Activated CD8-positive, alpha-beta memory T cell treated with anti-CD3 and anti-CD28 coated beads, Interleukin-2, amount 50 U/mL, for 4 hours (primary cell): ENCODE data around the gene RAET1G.
A peak's percentile ranks its signal among the peaks of the same experiment; 100 is the strongest.
"Not testable (repeated sequence)": the region's sequence is repeated elsewhere in the genome, so short reads cannot be mapped to it uniquely, and the experiment has no call there.

ENCODE experiments used
- DNase-seq: peaks from one replicate; pipeline ENCODE4 v3.0.0-alpha.2; 2020

Gene RAET1G

DNA sequence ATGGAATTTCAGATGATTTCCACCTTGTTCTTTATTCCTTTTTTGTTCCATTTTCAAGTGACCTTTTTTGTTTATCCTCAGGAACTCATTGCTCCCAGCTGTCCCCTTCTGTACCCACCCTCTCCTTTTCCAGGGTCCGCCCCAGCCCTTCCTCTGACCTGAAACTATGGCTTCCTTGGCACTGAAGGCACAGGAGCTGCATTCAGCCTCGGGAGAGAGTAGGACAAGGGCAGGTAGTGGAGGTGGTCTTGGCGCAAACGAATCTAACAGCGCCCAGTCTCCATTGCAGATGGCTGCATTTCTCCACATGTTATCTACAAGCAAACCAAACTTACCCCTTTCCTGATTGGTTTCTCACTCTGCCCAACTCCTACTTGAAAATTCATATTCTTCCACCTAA, 10.1 kb upstream of the RAET1G start:
- no peak for DNase-seq

DNA sequence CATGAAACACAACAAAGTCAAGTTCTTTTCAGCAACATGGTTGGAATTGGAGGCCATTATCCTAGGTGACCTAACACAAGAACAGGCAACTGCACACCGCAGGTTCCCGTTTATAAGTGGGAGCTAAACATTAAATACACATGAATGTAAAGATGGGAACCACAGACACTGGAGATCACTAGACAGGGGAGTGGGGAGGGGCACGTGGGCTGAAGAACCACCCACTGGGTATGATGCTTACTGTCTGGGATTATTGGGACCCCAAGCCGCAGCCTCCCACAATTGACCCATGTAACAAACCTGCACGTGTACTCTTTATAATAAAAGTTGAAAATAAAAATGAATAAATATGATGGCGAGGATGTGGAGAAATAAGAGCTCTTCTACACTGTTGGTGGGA, 8.6 kb upstream of the RAET1G start:
- DNase-seq = no peak

DNA sequence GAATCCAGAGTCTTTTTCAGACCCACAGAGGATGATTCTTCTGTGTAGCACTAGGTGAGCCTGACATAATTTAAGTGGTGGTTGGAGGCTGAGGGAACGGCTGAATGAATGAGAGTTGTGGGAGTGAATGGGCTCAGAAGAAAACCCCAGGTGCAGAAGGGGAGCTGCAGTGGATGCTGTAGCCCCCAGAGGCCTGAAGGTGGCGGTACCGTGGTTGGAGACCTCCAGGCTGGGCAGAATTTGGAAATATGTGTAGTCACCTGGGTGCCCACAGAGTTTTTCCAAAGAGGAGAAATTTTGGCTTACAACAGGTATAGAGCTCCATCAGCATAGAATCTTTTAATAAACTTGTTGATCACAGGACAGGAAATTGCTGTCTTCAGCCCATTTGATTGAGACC, 6.5 kb upstream of the RAET1G start:
- no peak for DNase-seq

DNA sequence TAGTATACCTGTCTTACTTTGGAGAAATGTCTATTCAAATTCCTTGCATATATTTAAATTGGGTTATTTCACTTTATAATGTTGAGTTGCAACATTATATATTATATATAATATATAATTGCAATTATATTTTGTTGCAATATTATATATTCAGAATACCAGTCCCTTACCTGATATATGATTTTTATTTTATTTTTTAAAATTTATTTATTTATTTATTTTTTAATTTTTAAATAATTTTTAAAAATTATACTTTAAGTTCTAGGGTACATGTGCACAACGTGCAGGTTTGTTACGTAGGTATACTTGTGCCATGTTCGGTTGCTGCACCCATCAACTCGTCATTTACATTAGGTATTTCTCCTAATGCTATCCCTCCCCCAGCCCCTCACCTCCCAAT, 4.1 kb upstream of the RAET1G start:
- not testable (repeated sequence) for DNase-seq

DNA sequence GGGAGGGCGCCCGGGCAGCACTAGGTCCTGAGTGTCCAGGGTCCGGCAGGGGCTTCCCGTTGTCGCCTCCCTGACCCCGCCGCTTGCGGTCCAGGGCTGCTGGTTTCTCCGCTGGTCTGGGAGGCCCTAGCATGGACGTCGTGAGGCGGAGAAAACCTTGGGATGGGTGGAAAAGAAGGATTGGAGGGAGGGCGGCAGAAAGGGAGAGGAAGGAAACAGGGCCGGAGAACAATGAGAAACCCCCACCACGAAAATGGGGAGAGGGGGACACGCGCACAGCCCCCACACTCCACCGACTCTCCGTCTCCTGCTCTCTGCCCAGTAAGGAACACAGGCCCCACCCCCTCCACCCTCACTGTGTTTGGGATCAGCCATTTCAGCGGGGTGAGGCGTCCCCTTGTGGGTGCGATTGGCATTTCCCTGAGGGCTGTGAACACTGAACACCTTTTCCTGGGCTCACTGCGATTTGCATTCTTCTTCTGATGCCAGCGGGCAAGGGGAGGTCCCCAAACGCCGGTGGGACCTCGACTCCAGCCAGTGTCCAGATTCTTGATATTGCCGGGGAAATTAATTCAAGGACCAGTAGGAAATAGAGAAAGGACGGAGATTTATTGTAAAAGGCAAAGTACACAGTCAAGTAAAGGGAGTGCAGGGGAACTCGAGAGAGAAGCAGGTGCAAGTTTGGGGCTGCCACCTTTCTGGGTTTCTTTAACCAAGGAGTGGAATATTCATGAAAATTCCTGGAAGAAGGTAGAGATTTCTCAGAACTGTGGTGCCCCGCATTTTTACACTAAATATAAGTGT, 3.3 kb upstream of the RAET1G start:
- peak; percentile 70 for DNase-seq

DNA sequence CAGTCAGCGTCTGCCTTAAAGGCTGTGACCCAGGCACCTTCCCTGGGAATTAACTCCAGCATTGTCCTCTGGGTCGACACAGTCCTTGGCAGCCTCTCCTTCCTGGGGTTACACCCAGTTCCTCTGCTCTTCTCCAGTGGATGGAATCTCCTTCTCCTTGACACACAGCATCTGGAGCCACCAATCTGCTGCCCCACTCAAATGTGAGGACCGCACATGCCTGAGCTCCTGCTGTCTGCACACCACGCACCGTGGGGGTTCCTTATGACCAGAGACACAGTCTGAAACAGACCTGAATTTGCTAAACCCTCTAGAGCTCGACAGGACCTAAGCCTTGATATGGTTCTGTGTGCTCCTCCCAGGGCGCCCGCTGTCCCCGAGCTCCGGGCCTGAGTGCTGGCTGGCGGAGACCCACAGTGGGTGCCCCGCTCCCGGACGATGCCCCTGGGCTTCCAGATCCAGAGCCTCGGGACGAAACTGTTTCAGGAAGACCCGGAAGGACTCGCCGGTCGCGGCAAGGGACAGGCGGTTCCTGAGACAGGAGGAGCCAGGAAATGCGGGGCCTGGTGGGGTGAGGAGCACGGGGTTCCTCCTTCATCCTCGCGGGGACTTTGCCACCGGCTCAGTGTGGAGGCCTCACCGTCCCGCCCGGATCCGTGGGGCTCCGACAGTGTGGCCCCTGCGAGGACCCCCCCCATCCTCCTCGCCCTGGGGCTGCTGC, 2.5 kb upstream of the RAET1G start:
- no peak for DNase-seq

DNA sequence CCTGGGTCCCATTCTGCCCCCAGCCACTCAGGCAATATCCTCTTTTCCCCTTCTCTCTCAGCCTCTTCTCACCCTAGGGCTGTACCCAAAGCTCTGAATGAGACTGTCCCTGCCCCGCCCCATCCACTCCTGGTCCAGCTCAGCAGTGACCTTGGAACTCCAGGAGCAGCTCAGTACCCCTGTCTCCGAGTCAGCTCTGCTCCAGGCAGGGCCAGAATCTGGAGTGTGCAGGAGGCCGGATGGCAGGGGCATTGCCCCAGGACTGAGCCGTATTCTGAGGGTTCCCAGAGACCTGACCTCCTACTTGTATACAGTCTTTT, 2.0 kb upstream of the RAET1G start:
- no peak for DNase-seq

DNA sequence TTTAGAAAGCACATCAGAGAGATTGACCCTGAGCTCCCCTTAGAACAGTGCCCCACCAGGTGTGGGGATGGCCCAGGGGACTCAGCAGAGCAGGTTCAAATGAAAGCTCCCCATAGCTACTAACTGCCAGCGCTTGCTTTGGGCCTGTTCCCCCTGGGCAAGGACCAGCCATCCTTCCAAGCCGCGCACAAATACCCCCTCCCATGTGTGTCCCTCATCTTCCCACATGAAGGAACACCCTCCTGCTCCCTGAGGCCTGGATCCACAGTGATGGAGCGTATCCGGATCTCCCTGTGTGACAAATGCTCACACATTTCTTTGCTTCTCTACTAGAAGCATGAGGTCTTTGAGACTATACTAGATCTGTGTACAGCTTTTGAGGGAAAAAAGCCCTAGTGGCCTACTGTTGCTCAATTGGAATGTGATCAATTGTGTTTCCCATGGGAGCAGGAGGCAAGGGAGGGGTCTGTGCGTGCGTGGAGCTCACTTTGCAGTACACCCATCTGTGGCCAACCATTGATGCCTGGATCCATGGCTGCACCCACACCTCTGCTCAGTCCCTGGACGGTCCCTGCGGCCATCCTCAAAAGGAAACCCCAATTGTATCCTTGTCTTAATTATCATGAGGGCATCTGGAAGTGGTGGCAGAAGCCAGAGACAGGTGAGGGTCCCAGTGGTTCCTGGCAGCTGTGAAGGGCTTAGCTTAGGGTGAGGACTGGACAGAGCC, 1.4 kb upstream of the RAET1G start:
- DNase-seq = no peak

DNA sequence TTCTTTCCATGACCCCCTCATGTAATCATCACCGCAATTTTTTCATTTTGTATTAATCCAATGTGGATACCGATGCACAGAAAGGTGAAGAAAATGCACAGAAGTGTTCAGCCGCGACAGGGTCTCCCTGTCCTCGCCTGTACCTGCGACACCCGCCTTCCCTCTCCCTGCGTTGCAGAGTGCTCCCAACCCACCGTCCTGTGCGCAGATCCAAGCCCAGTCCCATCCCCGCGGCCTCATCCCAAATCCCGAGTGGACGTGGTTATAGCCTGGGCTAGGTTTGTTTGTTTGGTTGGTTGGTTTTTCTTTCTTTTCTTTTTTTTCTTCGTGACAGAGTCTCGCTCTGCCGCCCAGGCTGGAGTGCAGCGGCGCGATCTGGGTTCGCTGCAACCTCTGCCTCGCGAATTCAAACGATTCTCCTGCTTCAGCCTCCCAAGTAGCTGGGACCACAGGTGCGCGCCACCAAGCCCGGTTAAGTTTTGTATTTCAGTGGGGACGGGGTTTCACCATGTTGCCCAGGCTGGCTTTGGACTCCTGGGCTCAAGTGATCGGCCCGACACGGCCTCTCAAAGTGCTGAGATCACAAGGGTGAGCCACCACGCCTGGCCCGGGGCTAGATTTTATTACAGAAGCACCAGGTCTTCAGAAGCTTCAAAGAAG, 536 bp upstream of the RAET1G start:
- no peak for DNase-seq

DNA sequence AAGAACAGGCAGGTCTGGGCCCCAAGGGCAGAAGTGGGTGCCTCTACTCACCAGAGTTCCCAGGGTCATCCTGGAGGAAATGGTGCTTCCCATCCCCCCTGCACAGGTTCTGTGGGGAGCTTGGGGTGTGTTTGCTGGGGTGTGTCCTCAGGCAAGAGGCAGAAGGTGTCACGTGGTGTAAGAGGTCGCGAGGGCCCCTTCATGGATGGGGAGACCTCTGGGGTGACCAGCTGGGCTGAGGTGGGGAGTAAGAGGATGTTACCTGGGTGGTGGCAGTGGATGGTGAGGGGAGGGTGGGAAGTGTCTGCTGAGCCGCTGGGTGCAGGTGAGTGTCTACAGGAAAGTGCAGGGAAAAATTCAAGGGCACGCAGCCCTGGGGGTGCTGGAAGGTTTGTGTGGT, 830 bp downstream of the RAET1G start:
- DNase-seq = not testable (repeated sequence)

DNA sequence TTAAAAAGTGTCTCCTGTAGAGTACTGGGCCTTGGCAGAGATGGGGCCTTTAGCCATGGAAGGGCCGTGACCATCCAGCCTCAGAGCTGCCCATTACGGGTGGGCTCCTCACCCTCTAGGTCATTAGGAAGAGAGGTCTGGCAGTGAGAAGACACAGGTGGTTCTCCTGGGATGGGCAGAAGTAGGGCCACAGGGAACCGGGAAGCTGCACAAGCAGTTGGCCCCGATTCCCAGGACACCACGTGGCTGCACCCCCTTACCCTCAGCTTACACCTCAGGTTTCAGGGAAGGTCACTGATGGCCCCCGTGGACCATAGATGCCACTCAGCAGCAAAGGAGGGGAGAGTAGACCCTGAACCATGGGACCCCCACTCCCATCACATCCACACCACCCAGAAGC, 1.6 kb downstream of the RAET1G start:
- no peak for DNase-seq

DNA sequence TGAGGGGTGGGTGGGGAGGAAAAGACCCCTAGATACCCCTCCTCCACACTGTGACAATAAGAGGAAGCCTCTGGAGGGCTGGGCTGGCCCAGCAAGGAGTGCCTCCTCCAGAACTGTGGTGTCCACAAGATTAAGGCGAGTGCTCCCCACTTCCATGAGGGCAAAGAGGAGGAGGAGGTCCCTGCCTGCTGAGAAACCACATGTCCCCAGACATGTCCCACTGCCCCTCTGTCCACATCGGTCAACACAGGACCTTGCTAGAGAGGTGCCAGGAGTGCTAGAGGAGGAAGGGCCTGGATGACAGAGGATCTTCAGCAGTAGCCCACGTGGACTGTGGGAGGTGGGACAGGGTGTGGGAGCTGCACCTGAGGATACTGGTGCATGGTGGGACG, 3.1 kb downstream of the RAET1G start:
- DNase-seq = no peak

DNA sequence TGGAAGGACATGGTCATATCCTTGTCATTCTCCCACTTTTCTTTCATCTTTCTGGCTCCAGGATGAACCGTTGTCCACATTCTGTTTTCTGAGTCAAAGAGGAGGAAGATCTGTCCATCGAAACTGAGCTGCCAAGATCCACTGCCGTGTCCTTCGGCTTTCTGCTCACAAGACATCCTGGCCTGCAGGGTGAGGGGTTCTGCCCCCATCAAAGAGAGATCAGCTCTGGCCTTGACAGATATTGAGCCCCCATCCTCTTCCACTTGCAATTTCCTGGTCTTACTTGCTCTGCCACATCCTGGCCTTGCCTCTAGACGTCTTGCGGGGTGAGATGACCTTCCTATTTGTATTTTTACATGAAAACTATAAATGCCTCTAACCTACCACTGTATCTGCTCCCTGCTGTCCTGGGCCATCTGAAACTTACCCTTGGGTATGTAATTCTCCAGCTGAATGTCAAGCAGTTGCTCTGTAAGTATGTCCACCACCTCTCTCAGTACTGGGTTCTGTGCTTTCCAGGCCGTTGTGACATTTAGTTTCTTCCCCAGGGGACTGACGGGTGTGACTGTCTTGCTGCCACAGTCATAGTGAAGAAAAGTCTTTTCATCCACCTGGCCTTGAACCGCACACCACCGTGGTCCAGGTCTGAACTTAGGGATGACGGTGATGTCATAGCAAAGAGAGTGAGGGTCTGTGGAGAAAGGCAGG, 3.6 kb downstream of the RAET1G start:
- not testable (repeated sequence) for DNase-seq

DNA sequence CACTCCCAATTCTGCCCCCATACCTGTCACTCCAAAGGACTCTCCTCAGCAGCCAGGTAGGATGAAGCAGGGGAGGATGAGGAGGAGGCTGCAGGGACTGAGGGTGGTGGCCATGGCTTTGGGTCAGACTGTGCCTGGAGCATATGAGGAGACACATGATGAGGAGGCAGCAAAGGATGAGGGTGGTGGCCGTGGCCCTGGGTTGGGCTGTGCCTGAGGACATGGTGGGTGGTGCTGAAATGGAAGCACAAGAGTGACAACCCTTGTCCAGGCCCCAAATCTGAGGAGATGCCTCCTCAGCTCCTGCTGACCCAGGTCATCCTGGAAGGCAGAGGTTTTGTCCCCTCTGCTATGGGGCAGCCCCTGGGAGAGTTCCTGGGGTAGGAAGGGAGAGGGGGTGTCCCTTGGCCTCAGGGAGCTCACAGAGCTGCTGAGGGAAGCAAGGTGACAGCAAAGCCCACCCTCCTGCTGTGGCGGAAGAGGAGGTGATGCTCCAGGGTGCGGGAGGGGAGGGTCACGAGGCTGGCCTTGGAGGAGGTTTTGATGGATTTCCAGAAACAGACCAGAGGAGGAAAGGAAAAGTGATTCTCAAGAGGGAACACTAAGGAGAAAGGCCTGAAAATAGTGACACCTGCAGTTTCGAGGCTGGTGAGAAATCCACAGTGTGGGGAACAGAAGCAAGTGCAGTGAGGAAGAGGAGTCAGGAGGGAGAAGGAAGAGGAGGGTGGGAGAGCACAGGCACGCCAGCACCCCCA, 4.6 kb downstream of the RAET1G start:
- no peak for DNase-seq

DNA sequence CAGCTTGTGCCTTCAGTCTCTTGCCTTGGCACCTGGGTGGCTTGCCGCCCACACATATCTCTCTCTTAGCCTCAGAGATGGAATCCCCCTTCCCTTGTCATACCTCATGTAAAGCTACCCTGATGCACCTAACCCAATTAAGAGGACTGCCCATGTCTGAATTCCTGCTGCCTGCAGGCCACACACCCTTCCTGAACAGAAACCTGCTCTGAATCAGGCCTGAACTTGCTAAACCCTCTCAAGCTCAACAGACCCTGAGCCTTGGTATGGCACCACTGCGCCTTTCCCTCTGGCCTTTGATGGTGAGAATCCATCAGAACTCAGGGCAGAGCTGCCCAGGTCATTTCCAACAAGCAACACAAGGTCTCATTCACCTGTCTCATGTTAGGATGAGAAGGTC, 5.2 kb downstream of the RAET1G start:
- DNase-seq = no peak

DNA sequence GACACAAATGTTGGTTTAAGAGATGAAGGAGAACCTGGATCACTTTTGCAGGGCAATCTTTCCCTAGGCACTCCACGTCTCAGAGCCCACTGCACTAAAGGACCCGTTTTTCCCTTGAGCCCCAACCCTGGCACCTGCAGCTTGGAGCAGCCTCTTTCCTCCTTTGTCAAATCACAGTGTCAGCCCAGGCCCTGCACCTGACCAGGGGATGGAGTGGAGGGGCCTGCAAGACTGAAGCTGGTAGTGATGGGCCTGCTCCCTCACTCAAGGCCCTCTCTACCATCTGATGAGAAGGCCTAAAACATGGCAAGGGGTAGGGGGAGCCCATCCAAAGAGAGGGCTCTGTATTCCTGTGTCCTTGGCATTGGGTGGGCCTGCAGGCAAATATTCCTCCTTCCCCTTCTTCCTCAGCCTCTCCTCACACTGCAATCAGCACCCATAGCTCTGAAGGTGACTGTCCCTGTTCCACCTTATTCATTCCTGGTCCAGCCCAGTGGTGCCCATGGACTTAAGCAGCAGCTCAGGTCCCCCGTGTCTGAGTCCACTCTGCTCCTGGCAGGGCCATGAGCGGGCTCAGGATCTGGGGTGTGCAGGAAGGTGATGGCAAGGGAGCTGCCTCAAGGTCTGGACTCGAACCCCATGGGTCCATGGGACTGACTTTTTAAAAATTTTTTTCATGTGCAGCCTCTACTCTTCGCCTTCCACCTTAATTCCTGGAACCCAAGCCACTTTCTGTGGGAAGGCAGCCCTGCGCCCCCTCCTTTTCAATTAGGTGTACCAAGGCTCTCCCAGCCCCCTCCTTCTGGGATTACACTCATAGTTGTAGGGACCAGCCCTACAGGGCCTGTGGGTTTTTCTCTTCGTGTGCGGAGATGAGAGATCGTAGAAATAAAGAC, 6.7 kb downstream of the RAET1G start:
- no peak for DNase-seq

DNA sequence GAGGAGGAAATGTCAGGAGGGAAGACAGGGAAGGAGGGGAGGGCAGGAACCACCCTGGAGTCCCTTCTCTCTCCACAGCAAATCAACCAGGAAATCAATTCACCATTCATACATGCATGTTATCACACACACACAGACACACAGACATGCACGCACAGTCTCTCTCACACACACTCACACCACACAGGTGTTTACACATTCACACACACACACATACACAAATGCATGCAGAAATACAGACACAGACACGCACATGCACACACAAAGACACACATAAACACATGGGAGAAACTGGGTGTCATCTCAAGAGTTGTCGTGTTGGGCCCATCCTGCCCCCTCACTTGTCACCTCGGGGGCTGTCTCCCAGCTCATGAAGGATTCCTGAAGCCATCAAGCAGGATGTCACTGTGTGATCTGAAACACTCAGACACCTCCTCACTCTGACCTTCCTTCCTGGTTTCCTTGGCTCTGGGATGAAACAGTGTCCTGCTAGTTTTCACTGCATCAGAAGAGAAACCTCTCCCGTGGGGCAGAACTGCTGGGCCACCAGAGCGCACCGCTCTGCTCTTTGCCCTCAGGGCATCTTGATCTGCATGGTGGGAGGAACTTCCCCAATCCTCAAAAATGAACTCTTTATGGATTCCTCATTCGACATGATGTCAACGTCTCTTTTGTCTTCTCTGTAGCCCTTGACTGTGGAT, 9.2 kb downstream of the RAET1G start:
- DNase-seq = no peak

DNA sequence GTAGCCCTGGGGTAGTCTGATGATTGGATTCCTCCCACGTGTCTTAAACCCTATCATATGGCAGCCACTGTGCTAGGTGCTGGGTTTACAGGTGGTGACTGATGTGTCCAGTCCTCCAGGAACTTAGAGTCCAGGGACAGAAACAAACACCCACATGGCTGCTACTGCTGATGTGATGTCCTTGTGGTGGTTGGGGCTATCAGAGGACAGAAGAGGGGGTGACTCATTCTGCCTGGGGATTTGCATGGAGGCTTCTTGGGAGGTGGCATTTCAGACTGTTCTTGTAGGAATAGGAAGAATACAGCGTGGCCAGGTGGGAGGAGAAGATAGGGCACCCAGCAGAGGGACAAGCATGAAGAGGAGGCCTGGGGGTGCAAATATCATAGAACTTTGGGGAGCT, 9.8 kb downstream of the RAET1G start:
- DNase-seq = no peak

DNA sequence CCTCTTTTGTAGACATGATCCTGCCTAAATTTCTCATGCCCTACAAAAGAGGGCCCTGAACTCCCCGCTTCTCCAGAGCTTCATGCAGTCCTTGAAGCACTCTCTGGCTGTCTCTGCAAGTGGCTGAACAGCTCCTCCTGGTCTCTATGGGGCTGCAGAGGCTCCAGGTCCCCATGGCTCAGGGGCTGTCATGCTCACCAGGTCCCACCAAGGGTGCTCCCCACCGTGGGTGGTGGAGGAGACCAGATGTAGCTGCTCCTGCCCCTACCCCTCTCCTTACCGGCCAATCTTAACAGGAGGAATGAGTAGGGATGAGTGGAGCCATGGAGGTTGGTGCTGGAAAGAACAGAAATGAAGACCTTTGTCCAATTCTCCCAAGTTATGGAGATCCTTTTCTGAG, 10.2 kb downstream of the RAET1G start:
- DNase-seq = not testable (repeated sequence)

DNA sequence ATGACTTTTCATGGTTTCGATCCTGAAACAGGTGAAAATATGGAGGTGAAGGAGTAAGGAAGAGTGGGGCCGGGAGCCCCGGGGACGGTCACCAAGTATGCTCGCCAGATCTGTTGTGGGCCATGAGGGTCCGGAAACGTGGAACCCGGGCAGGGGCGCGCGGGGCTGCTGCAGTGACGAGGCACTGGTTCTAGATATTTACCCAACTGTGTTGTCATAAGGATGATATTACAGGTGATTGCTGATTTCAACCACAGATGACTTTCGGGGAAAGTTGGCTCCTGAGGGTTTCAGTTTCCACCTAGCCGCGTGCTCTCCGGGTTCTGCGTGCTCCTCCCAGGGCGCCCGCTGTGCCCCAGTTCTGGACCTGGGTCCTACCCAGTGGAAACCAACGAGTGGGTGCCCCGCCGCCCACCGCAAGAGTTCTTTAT, 12.2 kb downstream of the RAET1G start:
- no peak for DNase-seq
